ENCODE data around the gene SELENOS. TPM values are rescaled to one million over a fixed set of nuclear protein-coding genes. Genes with fewer than 3 reads are reported as not detected.
A peak's percentile ranks its signal among the peaks of the same experiment; 100 is the strongest.

The SELENOS gene
- polyA plus RNA-seq, 3 donors = 40.2 to 70.2 (median 51.6) TPM

- H3K27me3 Mint-ChIP-seq (ENCODE audit: low read depth in 3 of 3) = peaks cover 0 to 3% (median 0%) of the 10 kb centered on the region in 3 donors
- TF ChIP-seq CTCF (IDR thresholded peaks at IDR 0.05) = no peak
- Histone ChIP-seq H3K27me3 (ENCODE audit: control insufficient read depth in 2 of 2, insufficient read depth in 2 of 2, low read length in 2 of 2) (no peaks in the 10 kb centered on the region), H3K4me3 (replicated peaks in 1 of 3; ENCODE audit: low read depth in 2 of 3, low read length in 3 of 3) (peak overlapping the region; percentile 88 to 97 (median 93)), H3K9me3 (replicated peaks in 1 of 2; ENCODE audit: control insufficient read depth in 1 of 2, insufficient read depth in 1 of 2, low read length in 2 of 2) (no peaks in the 10 kb centered on the region), H3K36me3 (replicated peaks in 1 of 2; ENCODE audit: control insufficient read depth in 1 of 2, insufficient read depth in 2 of 2, low read length in 2 of 2) (peaks cover 4 to 18% of the 10 kb centered on the region in 2 donors), H4K20me1 (ENCODE audit: insufficient read depth, low read length) (peaks cover 22% of the 10 kb centered on the region), H3K4me2 (replicated peaks; ENCODE audit: extremely low read depth, low read length, poor library complexity, severe bottlenecking) (peak overlapping the region; percentile 81), H2AFZ (ENCODE audit: insufficient read depth, low read depth, low read length, poor library complexity, severe bottlenecking) (peak overlapping the region; percentile 98), H3K9ac (ENCODE audit: insufficient read depth, low read length, poor library complexity, severe bottlenecking) (peak overlapping the region; percentile 96), H3K4me1 (ENCODE audit: control insufficient read depth in 1 of 2, insufficient read depth in 2 of 2, low read length in 2 of 2) (peaks cover 22 to 26% of the 10 kb centered on the region in 2 donors), H3K27ac (ENCODE audit: low read depth in 1 of 2, low read length in 2 of 2) (peak overlapping the region; percentile 94 to 97), H3K79me2 (ENCODE audit: insufficient read depth, low read length) (peaks cover 50% of the 10 kb centered on the region)
- peak overlapping the region; percentile 94 to 98 for H3K4me3 Mint-ChIP-seq
- peaks cover 29% of the 10 kb centered on the region for H3K4me1 Mint-ChIP-seq
- no peak for DNase-seq
- intact Hi-C loops (cut with micrococcal nuclease) = loop anchor here (2.0 to 5.0 kb wide), 3 partner anchors 152 to 427 kb away; partner anchors contain the start of genes TARS3 (in 1 of the 2) and TM2D3 (in 1 of the 2)
- peak overlapping the region in 6 of 7 donors; percentile 25 to 98 (median 92) for H3K27ac Mint-ChIP-seq
- peaks cover 9 to 14% of the 10 kb centered on the region in 2 donors for H3K36me3 Mint-ChIP-seq
- H3K9me3 Mint-ChIP-seq = no peaks in the 10 kb centered on the region
- WGBS (ENCODE audit: insufficient coverage) = 0% methylated on average over 9 of the region's 20 CpGs
Observed at GRCh38 chr15:101295607-101296161, 18.4 kb upstream of the SELENOS start.

GRCh38 chr15:101294731-101295606, 17.7 kb upstream of the SELENOS start, which contains the start of gene SNRPA1:
TSS of gene SNRPA1 (minus strand) at chr15:101295248. CDS start at chr15:101295178, 70 bp downstream.
- peak within 1 kb of the TSS; percentile 88 to 97 (median 93) for H3K4me3 ChIP-seq (replicated peaks in 1 of 3; ENCODE audit: low read depth in 2 of 3, low read length in 3 of 3)
- peaks cover 5 to 25% of the 10 kb centered on the region in 2 donors for H3K36me3 ChIP-seq (replicated peaks in 1 of 2; ENCODE audit: control insufficient read depth in 1 of 2, insufficient read depth in 2 of 2, low read length in 2 of 2)
- 0% methylated on average over 85 of the region's 87 CpGs for WGBS (ENCODE audit: insufficient coverage)
- Mint-ChIP-seq H3K36me3 (peaks cover 16 to 18% of the 10 kb centered on the region in 2 donors), H3K9me3 (no peaks in the 10 kb centered on the region), H3K4me3 (peak within 1 kb of the TSS; percentile 94 to 98), H3K27me3 (ENCODE audit: low read depth in 3 of 3) (no peaks in the 10 kb centered on the region), H3K27ac (peak within 1 kb of the TSS; percentile 88 to 98 (median 97)), H3K4me1 (peaks cover 26% of the 10 kb centered on the region)
- peaks cover 57% of the 10 kb centered on the region for H3K79me2 ChIP-seq (ENCODE audit: insufficient read depth, low read length)
- peak; percentile 92 to 94 (median 94) for DNase-seq
- no peaks in the 10 kb centered on the region for H3K27me3 ChIP-seq (ENCODE audit: control insufficient read depth in 2 of 2, insufficient read depth in 2 of 2, low read length in 2 of 2)
- intact Hi-C loops (cut with micrococcal nuclease) = loop anchor here (1.0 to 5.0 kb wide), 4 partner anchors 152 to 427 kb away; partner anchors contain the start of genes TARS3 (in 1 of the 2) and TM2D3 (in 1 of the 2)
- H4K20me1 ChIP-seq (ENCODE audit: insufficient read depth, low read length) = peaks cover 28% of the 10 kb centered on the region
- peak within 1 kb of the TSS; percentile 81 for H3K4me2 ChIP-seq (replicated peaks; ENCODE audit: extremely low read depth, low read length, poor library complexity, severe bottlenecking)
- peaks cover 22 to 26% of the 10 kb centered on the region in 2 donors for H3K4me1 ChIP-seq (ENCODE audit: control insufficient read depth in 1 of 2, insufficient read depth in 2 of 2, low read length in 2 of 2)
- no peak for TF ChIP-seq CTCF (IDR thresholded peaks at IDR 0.05)
- H3K27ac ChIP-seq (ENCODE audit: low read depth in 1 of 2, low read length in 2 of 2) = peak within 1 kb of the TSS; percentile 94 to 97
- peak within 1 kb of the TSS; percentile 96 for H3K9ac ChIP-seq (ENCODE audit: insufficient read depth, low read length, poor library complexity, severe bottlenecking)
- no peaks in the 10 kb centered on the region for H3K9me3 ChIP-seq (replicated peaks in 1 of 2; ENCODE audit: control insufficient read depth in 1 of 2, insufficient read depth in 1 of 2, low read length in 2 of 2)
- peak within 1 kb of the TSS; percentile 98 for H2AFZ ChIP-seq (ENCODE audit: insufficient read depth, low read depth, low read length, poor library complexity, severe bottlenecking)
